H1 (cell line): ENCODE results near the gene RGS9. TPM values are rescaled to one million over a fixed set of nuclear protein-coding genes. Genes with fewer than 3 reads are reported as not detected.

Experiments used
- CTCF ChIA-PET: fragments of 300-600 bp; sonication (Branson Sonifier 250); formaldehyde crosslinking; loops from one replicate; lab custom pipeline; 2021; ENCODE audit not compliant: partially characterized antibody; lab: Charles Lee
- POLR2A ChIA-PET: fragments of 300-600 bp; sonication (Branson Sonifier 250); formaldehyde crosslinking; loops from one replicate; lab custom pipeline; 2021; ENCODE audit warnings: inconsistent platforms; ENCODE audit not compliant: partially characterized antibody; lab: Charles Lee
- DNase-seq, 2 experiments: peaks; one replicate each; pipeline versions ENCODE4 v3.0.0 to v3.0.0-alpha.2; 2010 to 2022; ENCODE audit warnings: low spot score in 2 of 2, low read depth in 1 of 2, mixed read lengths in 1 of 2
- FAIRE-seq: peaks from 2 replicates; lab custom pipeline; 2011; peaks lifted over from hg19 to GRCh38; lab: Jason Lieb, UNC
- H2AFZ ChIP-seq: 2 replicates; pipeline ENCODE4 v1.8.1; 2012; ENCODE audit warnings: low read length, inconsistent platforms
- H2AK5ac ChIP-seq: 2 replicates; pipeline ENCODE4 v1.6.1; 2013; ENCODE audit warnings: low read depth, low read length
- H2BK120ac ChIP-seq: replicated peaks from 2 replicates; pipeline ENCODE3; 2013; ENCODE audit warnings: low read depth, low read length, inconsistent platforms
- H2BK12ac ChIP-seq: 2 replicates; pipeline ENCODE4 v1.6.1; 2013; ENCODE audit warnings: low read depth, low read length
- H2BK15ac ChIP-seq: 2 replicates; pipeline ENCODE4 v1.6.1; 2013; ENCODE audit warnings: low read length
- H2BK20ac ChIP-seq: 2 replicates; pipeline ENCODE4 v1.6.1; 2013; ENCODE audit warnings: low read length
- H2BK5ac ChIP-seq: 2 replicates; pipeline ENCODE4 v1.6.1; 2013; ENCODE audit warnings: low read depth, low read length
- H3K14ac ChIP-seq: 2 replicates; pipeline ENCODE4 v1.6.1; 2013; ENCODE audit warnings: inconsistent platforms; ENCODE audit not compliant: insufficient read length
- H3K18ac ChIP-seq: 2 replicates; pipeline ENCODE4 v1.6.1; 2013; ENCODE audit warnings: low read length; ENCODE audit errors: extremely low read depth
- H3K23ac ChIP-seq: 2 replicates; pipeline ENCODE4 v1.6.1; 2013; ENCODE audit warnings: inconsistent platforms; ENCODE audit not compliant: insufficient read length
- H3K23me2 ChIP-seq: 2 replicates; pipeline ENCODE4 v1.6.1; 2013; ENCODE audit warnings: low read depth, low read length
- H3K27ac ChIP-seq: 2 replicates; pipeline ENCODE4 v1.6.1; 2011; ENCODE audit warnings: low read depth, low read length, inconsistent platforms
- H3K27me3 ChIP-seq, 4 experiments: replicated peaks in 1 of 4; 1 replicate in 1 of 4; 2 replicates in 3 of 4; pipeline versions ENCODE4 v1.6.1 to v1.8.1; 2011 to 2013; ENCODE audit warnings: low read length in 3 of 4, mild to moderate bottlenecking in 3 of 4, inconsistent platforms in 2 of 4, mixed read lengths in 2 of 4, moderate library complexity in 1 of 4; ENCODE audit not compliant: control insufficient read depth in 3 of 4, insufficient read depth in 3 of 4; ENCODE audit errors: extremely low read depth in 1 of 4
- H3K36me3 ChIP-seq, 4 experiments: 2 replicates each; pipeline versions ENCODE4 v1.6.1 to v1.8.1; 2011 to 2013; ENCODE audit warnings: mild to moderate bottlenecking in 4 of 4, low read length in 3 of 4, moderate library complexity in 2 of 4, control low read depth in 1 of 4, inconsistent platforms in 1 of 4; ENCODE audit not compliant: insufficient read depth in 4 of 4, control insufficient read depth in 2 of 4
- H3K4ac ChIP-seq: replicated peaks from 2 replicates; pipeline ENCODE3; 2013; ENCODE audit warnings: low read length, low read depth, mixed read lengths, inconsistent platforms; ENCODE audit not compliant: insufficient read length
- H3K4me1 ChIP-seq, 4 experiments: replicated peaks in 1 of 4; 1 replicate in 1 of 4; 2 replicates in 3 of 4; pipeline versions ENCODE4 v1.6.1 to v1.8.1; 2011 to 2013; ENCODE audit warnings: low read length in 3 of 4, inconsistent platforms in 2 of 4, mixed read lengths in 1 of 4; ENCODE audit not compliant: insufficient read depth in 4 of 4, control insufficient read depth in 3 of 4
- H3K4me2 ChIP-seq, 2 experiments: 2 replicates each; pipeline versions ENCODE4 v1.6.1 to v1.8.1; 2011 to 2013; ENCODE audit warnings: low read depth in 2 of 2, low read length in 2 of 2, control low read depth in 1 of 2, inconsistent platforms in 1 of 2, mild to moderate bottlenecking in 1 of 2; ENCODE audit not compliant: insufficient read depth in 1 of 2
- H3K4me3 ChIP-seq, 4 experiments: fragments of 200-600, 300-600 bp in 1 of 4; sonication (generic), shearing (Covaris generic), sonication (Bioruptor Twin) in 1 of 4; 2 replicates each; pipeline versions ENCODE4 v1.5.1 to v1.8.1; 2011 to 2016; ENCODE audit warnings: low read length in 4 of 4, low read depth in 3 of 4, control low read depth in 2 of 4, inconsistent platforms in 2 of 4, mild to moderate bottlenecking in 2 of 4, mixed read lengths in 1 of 4, moderate library complexity in 1 of 4; ENCODE audit not compliant: insufficient read depth in 2 of 4; ENCODE audit errors: extremely low read depth in 1 of 4
- H3K56ac ChIP-seq: replicated peaks from 2 replicates; pipeline ENCODE3; 2013; ENCODE audit warnings: low read depth, mild to moderate bottlenecking, mixed read lengths, low read length, inconsistent platforms; ENCODE audit not compliant: insufficient read length
- H3K79me1 ChIP-seq: 2 replicates; pipeline ENCODE4 v1.6.1; 2013; ENCODE audit warnings: low read depth, low read length, control low read depth
- H3K79me2 ChIP-seq, 2 experiments: 2 replicates each; pipeline versions ENCODE4 v1.6.1 to v1.8.1; 2012 to 2013; ENCODE audit warnings: low read length in 2 of 2, mild to moderate bottlenecking in 2 of 2, inconsistent platforms in 1 of 2; ENCODE audit not compliant: insufficient read depth in 2 of 2, control insufficient read depth in 1 of 2
- H3K9ac ChIP-seq, 4 experiments: replicated peaks in 1 of 4; 1 replicate in 1 of 4; 2 replicates in 3 of 4; pipeline versions ENCODE4 v1.6.1 to v1.8.1; 2011 to 2013; ENCODE audit warnings: low read depth in 3 of 4, low read length in 3 of 4, control low read depth in 2 of 4, mild to moderate bottlenecking in 2 of 4, moderate library complexity in 2 of 4, inconsistent platforms in 1 of 4; ENCODE audit errors: extremely low read depth in 1 of 4
- H3K9me3 ChIP-seq, 2 experiments: 2 replicates each; pipeline versions ENCODE4 v1.6.1 to v1.8.1; 2012 to 2013; ENCODE audit warnings: mild to moderate bottlenecking in 2 of 2, moderate library complexity in 2 of 2, control low read depth in 1 of 2, inconsistent platforms in 1 of 2, low read depth in 1 of 2, low read length in 1 of 2, mixed read lengths in 1 of 2; ENCODE audit not compliant: insufficient read depth in 2 of 2
- H4K20me1 ChIP-seq, 2 experiments: replicated peaks in 1 of 2; 2 replicates each; pipeline versions ENCODE3 to v1.8.1; 2011 to 2013; ENCODE audit warnings: inconsistent platforms in 2 of 2, low read length in 2 of 2, mild to moderate bottlenecking in 1 of 2; ENCODE audit not compliant: insufficient read depth in 2 of 2, control insufficient read depth in 1 of 2
- H4K5ac ChIP-seq: 2 replicates; pipeline ENCODE4 v1.6.1; 2013; ENCODE audit warnings: low read length, low read depth, mixed read lengths, inconsistent platforms; ENCODE audit not compliant: insufficient read length
- H4K8ac ChIP-seq: 2 replicates; pipeline ENCODE4 v1.8.0; 2013; ENCODE audit warnings: mild to moderate bottlenecking, moderate library complexity, low read length, inconsistent platforms; ENCODE audit not compliant: insufficient read depth; ENCODE audit errors: extremely low read depth
- H4K91ac ChIP-seq: replicated peaks from 2 replicates; pipeline ENCODE3; 2013; ENCODE audit warnings: low read length, mixed read lengths, inconsistent platforms; ENCODE audit not compliant: insufficient read length
- CEBPB ChIP-seq: IDR thresholded peaks from 2 replicates; pipeline ENCODE4 v1.6.1; 2012; ENCODE audit warnings: low read depth, low read length
- GABPA ChIP-seq: IDR thresholded peaks from 2 replicates; pipeline ENCODE4 v1.6.1; 2011; ENCODE audit warnings: mild to moderate bottlenecking, low read length, moderate library complexity, borderline replicate concordance; ENCODE audit not compliant: insufficient read depth
- KDM1A ChIP-seq: fragments of 200-600, 300-600 bp; sonication (generic); IDR thresholded peaks from 2 replicates; pipeline ENCODE4 v1.7.1; 2016; ENCODE audit warnings: mild to moderate bottlenecking, low read length, borderline replicate concordance
- KDM5A ChIP-seq: fragments of 200-600 bp; IDR thresholded peaks from 2 replicates; pipeline ENCODE4 v1.7.1; 2012; ENCODE audit warnings: mild to moderate bottlenecking, low read length, inconsistent platforms, mixed read lengths
- POU5F1 ChIP-seq: IDR thresholded peaks from 2 replicates; pipeline ENCODE4 v1.6.1; 2011; ENCODE audit warnings: low read depth, mild to moderate bottlenecking, low read length, moderate library complexity
- SIX5 ChIP-seq: IDR thresholded peaks from 2 replicates; pipeline ENCODE4 v1.6.1; 2011; ENCODE audit warnings: mild to moderate bottlenecking, low read depth, low read length
- SRF ChIP-seq: IDR thresholded peaks from 2 replicates; pipeline ENCODE4 v1.6.1; 2011; ENCODE audit warnings: mild to moderate bottlenecking, low read depth, low read length, moderate library complexity
- ZNF274 ChIP-seq: IDR thresholded peaks from 2 replicates; pipeline ENCODE4 v1.7.0; 2012; ENCODE audit warnings: low read length, borderline replicate concordance; ENCODE audit errors: extremely low read depth
- WGBS, 2 experiments: shearing (Covaris generic) in 1 of 2; methylation state at CpG; one replicate each; pipeline versions ENCODE4 v1.1.6 to v1.1.7; 2013 to 2015; ENCODE audit warnings: low lambda C conversion rate in 2 of 2, mixed read lengths in 2 of 2, inconsistent platforms in 1 of 2, low coverage in 1 of 2, missing lambda C conversion rate in 1 of 2; ENCODE audit not compliant: insufficient replicate concordance in 2 of 2, insufficient coverage in 1 of 2, insufficient read length in 1 of 2; ENCODE audit errors: extremely low coverage in 1 of 2, missing lambda C conversion rate in 1 of 2; 5-methylcytosine and 5-hydroxymethylcytosine counted together
- polyA plus RNA-seq, 7 experiments: library from polyadenylated mRNA; depleted of rRNA in 3 of 7; stranded (reverse) in 5 of 7; unstranded in 2 of 7; fragments of >200 nt in 5 of 7; fragments of 200-250 nt in 2 of 7; gene quantifications; 1 replicate in 5 of 7; 2 replicates in 1 of 7; 4 replicates in 1 of 7; pipeline versions ENCODE4 v1.2.1 to v1.2.3, GENCODE V29; 2011 to 2013; ENCODE audit warnings: missing spikeins in 2 of 7, mixed read lengths in 2 of 7
- total RNA-seq: library from RNA; stranded (reverse); fragmentation: NEBNext Ultra II Directional; extraction: Animal tissue kit (Norgen Biotek cat#: 25700); gene quantifications from 2 replicates; pipeline ENCODE4 v1.2.1, GENCODE V29; 2021

RGS9 gene
- total and polyA plus RNA-seq, 2 of the 8 experiments (the other 6 are each of a cell fraction or from before 2014, with no cell fraction given), result 8.9 to 20.5 TPM

DNA sequence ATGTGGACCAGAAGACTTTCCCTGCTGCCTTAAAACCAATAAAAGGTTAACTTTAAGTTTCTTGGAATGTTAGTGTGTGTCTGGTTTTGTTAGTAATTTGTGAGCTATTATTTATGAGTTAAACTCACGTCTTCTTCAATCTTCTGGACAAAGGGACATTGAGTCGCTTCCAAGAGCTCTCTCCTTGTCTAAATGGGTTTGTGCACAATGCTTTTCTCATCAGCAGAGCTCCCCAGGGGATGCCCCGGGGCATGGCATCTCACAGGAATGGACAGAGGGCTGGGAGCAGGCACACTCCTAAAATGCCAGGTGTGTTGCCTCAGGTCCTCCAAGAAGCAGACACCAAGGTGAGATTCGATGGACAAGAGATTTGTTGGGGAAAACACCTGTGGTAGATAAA lies 90.5 kb downstream of the RGS9 start:
- no peak for FAIRE-seq
- Histone ChIP-seq H3K9me3 (no peaks in the 10 kb centered on the region), H3K27me3 (no peaks in the 10 kb centered on the region), H3K79me2 (no peaks in the 10 kb centered on the region), H3K56ac (no peak overlapping the region), H3K79me1 (no peaks in the 10 kb centered on the region), H3K4me2 (no peak overlapping the region), H2BK20ac (no peak overlapping the region), H2AK5ac (no peak overlapping the region), H3K36me3 (no peaks in the 10 kb centered on the region), H4K8ac (no peak overlapping the region), H3K23ac (no peak overlapping the region), H2AFZ (no peak overlapping the region), H3K9ac (no peak overlapping the region), H3K18ac (no peak overlapping the region), H4K5ac (no peak overlapping the region), H2BK120ac (no peak overlapping the region), H3K14ac (no peak overlapping the region), H3K4me3 (no peak overlapping the region), H3K4ac (no peak overlapping the region), H3K23me2 (0 out of 2 replicates have a peak, but pooled peaks cover 2% of the 10 kb centered on the region), H3K27ac (no peak overlapping the region), H4K91ac (no peak overlapping the region), H3K4me1 (no peaks in the 10 kb centered on the region), H2BK15ac (no peak overlapping the region), H2BK5ac (no peak overlapping the region), H2BK12ac (no peak overlapping the region), H4K20me1 (no peaks in the 10 kb centered on the region)
- no peak for DNase-seq
- 87% methylated on average over 4 of the region's 4 CpGs; no CpG with 5 or more reads in 1 of the 2 experiments for WGBS, 2 experiments
- POLR2A ChIA-PET, result no interaction called here
- CTCF ChIA-PET, result interaction anchor here (0.5 to 3.2 kb wide), 2 partner anchors 9 to 15 kb away, joined by 3 to 10 read pairs; no protein-coding TSS in a partner anchor
- TF ChIP-seq KDM1A (no peak), POU5F1 (no peak), GABPA (no peak), SRF (no peak), CEBPB (no peak), KDM5A (no peak), ZNF274 (no peak), SIX5 (no peak)
